Erythroblast (primary cell): Measurements from ENCODE around the gene CDH15.
"Not testable (repeated sequence)": the region's sequence is repeated elsewhere in the genome, so short reads cannot be mapped to it uniquely, and the experiment has no call there.

Experiments
- GATA1 ChIP-seq: IDR thresholded peaks from 2 replicates; pipeline ENCODE4 v1.6.1; 2011; ENCODE audit warnings: low read depth, mild to moderate bottlenecking, control low read depth, low read length, moderate library complexity
- POLR2A ChIP-seq: IDR thresholded peaks from 2 replicates; pipeline ENCODE4 v1.6.1; 2011; ENCODE audit warnings: mild to moderate bottlenecking, low read length

GRCh38 chr16:89165681-89165979 lies 5.9 kb upstream of the CDH15 start:
- not testable (repeated sequence) for TF ChIP-seq POLR2A, GATA1
